Stomach (tissue), 9 donors: ENCODE measurements around the gene RNF220. TPM values are rescaled to one million over a fixed set of nuclear protein-coding genes. Genes with fewer than 3 reads are reported as not detected.

Experiments
- DNase-seq, 2 donors: peaks; one replicate each; pipeline versions ENCODE4 v3.0.0 to v3.0.0-alpha.2; 2013 to 2019
- H3K27ac ChIP-seq, 5 donors: fragments of 200-600 bp in 4 of 5; sonication (generic) in 4 of 5; one replicate each; pipeline ENCODE4 v1.5.1; 2013 to 2019; ENCODE audit warnings: mild to moderate bottlenecking in 1 of 5, moderate library complexity in 1 of 5
- H3K27me3 ChIP-seq, 3 donors: fragments of 200-600 bp; sonication (generic); one replicate each; pipeline ENCODE4 v1.5.1; 2017 to 2019; ENCODE audit warnings: mixed run types in 1 of 3
- H3K36me3 ChIP-seq, 4 donors: fragments of 200-600 bp; sonication (generic); 1 replicate in 3 of 4; 2 replicates in 1 of 4; pipeline ENCODE4 v1.5.1; 2016 to 2019
- H3K4me1 ChIP-seq, 4 donors: fragments of 200-600 bp; sonication (generic); one replicate each; pipeline ENCODE4 v1.5.1; 2016 to 2019
- H3K4me3 ChIP-seq, 4 donors: fragments of 200-600 bp; sonication (generic) in 3 of 4; one replicate each; pipeline ENCODE4 v1.5.1; 2016 to 2019; ENCODE audit warnings: mild to moderate bottlenecking in 1 of 4
- H3K9me3 ChIP-seq, 4 donors: fragments of 200-600 bp; sonication (generic); one replicate each; pipeline ENCODE4 v1.5.1; 2016 to 2019
- CTCF ChIP-seq, 7 experiments: fragments of 450-650 bp in 4 of 7; fragments of 200-600 bp in 3 of 7; sonication (generic) in 3 of 7; IDR thresholded peaks; one replicate each; pipeline ENCODE4 v1.5.1; 2016 to 2019; ENCODE audit warnings: antibody characterized with exemption in 7 of 7, control low read depth in 2 of 7, mild to moderate bottlenecking in 1 of 7
- EP300 ChIP-seq: sonication (generic); formaldehyde crosslinking; IDR thresholded peaks from one replicate; pipeline ENCODE4 v1.6.1; 2017; ENCODE audit warnings: antibody characterized with exemption
- POLR2A ChIP-seq, 4 donors: fragments of 450-650 bp; IDR thresholded peaks; one replicate each; pipeline ENCODE4 v1.6.1; 2016; ENCODE audit warnings: antibody characterized with exemption in 4 of 4, control low read depth in 2 of 4, mild to moderate bottlenecking in 1 of 4, moderate library complexity in 1 of 4
- POLR2AphosphoS5 ChIP-seq, 3 donors: sonication (generic); formaldehyde crosslinking; IDR thresholded peaks; one replicate each; pipeline ENCODE4 v1.6.1; 2016; ENCODE audit warnings: antibody characterized with exemption in 3 of 3
- WGBS, 5 donors: extraction: QIAGEN DNeasy Blood & Tissue Kit in 3 of 5; methylation state at CpG; one replicate each; pipeline versions ENCODE4 v1.1.5 to v1.1.7; 2013 to 2018; 5-methylcytosine and 5-hydroxymethylcytosine counted together
- intact Hi-C: fragments of 100-400 bp; cut with DNase I; formaldehyde crosslinking; loops from one replicate; pipeline ENCODE4 v1.15.1; 2023; ENCODE audit warnings: low total_unique reads
- polyA plus RNA-seq, 3 donors: library from polyadenylated mRNA; stranded (reverse); fragments of 200-250 nt; gene quantifications; one replicate each; pipeline ENCODE4 v1.2.3, GENCODE V29; 2013
- total RNA-seq, 5 donors: library from RNA; depleted of rRNA; stranded (reverse); fragments of >200 nt; gene quantifications; one replicate each; pipeline versions ENCODE4 v1.1.0 to v1.2.3, GENCODE V29; 2014 to 2016
- donor health status: healthy with polysubstance abuse.
- donor health status: Bipolar disorder and iron deficiency.
- donor health status: healthy.

Gene RNF220
- total and polyA plus RNA-seq, 8 donors = 21.0 to 207 (median 47.2) TPM

- peaks cover 0 to 24% (median 4%) of the 10 kb centered on the region in 3 donors for H3K27me3 ChIP-seq
- H3K4me3 ChIP-seq = no peak overlapping the region
- TF ChIP-seq POLR2A (IDR thresholded peaks at IDR 0.05) (no peak), CTCF (IDR thresholded peaks at IDR 0.05) (no peak), EP300 (no peak), POLR2AphosphoS5 (IDR thresholded peaks at IDR 0.05) (no peak)
- WGBS, 5 donors = 56 to 83% (median 67%) methylated on average over 11 of the region's 11 CpGs
- peaks cover 0 to 19% (median 7%) of the 10 kb centered on the region in 4 donors for H3K4me1 ChIP-seq
- intact Hi-C loops = no loop called here
- no peak overlapping the region for H3K27ac ChIP-seq
- DNase-seq = no peak
- H3K36me3 ChIP-seq = no peaks in the 10 kb centered on the region
- H3K9me3 ChIP-seq = no peaks in the 10 kb centered on the region
Measured at GRCh38 chr1:44484155-44484688, 79.2 kb downstream of the RNF220 start.

- peaks cover 0 to 19% (median 7%) of the 10 kb centered on the region in 4 donors for H3K4me1 ChIP-seq
- H3K27me3 ChIP-seq = peaks cover 0 to 21% (median 4%) of the 10 kb centered on the region in 3 donors
- peak in 1 of 2 donors; percentile 38 for DNase-seq
- 34 to 55% (median 50%) methylated on average over 13 of the region's 13 CpGs for WGBS, 5 donors
- peaks cover 0 to 2% (median 0%) of the 10 kb centered on the region in 4 donors for H3K9me3 ChIP-seq
- no peak overlapping the region for H3K4me3 ChIP-seq
- H3K27ac ChIP-seq = peak overlapping the region in 4 of 5 donors; percentile 8 to 73 (median 64)
- no peak for TF ChIP-seq EP300
- no peak for TF ChIP-seq POLR2A (IDR thresholded peaks at IDR 0.05)
- no peak for TF ChIP-seq POLR2AphosphoS5 (IDR thresholded peaks at IDR 0.05)
- TF ChIP-seq CTCF (IDR thresholded peaks at IDR 0.05) = no peak
- H3K36me3 ChIP-seq = no peaks in the 10 kb centered on the region
- intact Hi-C loops = no loop called here
Measured at GRCh38 chr1:44485229-44485933, 80.3 kb downstream of the RNF220 start.

DNA sequence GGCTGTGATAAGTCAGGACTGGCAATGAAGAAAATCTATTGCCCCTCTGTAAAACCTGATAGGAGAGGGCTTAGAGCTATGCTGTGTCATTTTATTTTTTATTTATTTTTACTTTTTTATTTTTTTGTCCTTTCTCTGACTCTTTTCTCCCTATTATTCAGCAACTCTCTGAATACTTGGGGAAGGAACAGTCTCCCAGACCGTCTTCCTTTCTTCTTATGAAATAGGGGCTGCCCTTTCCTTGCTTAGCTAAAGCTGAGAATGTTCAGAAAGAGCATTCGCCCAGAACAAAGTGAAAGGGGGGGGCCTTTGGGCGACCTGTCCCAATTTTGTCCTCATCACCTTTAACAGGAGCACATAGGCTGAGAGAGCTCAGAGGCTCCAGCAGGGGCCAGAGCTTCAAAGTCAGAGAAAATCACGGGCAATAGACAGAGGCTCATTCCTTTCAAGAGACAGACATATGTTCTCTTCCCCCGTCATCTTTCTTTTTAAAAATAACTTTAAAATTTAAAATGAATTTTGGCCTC, 80.9 kb downstream of the RNF220 start:
- intact Hi-C loops = no loop called here
- 50 to 62% (median 53%) methylated on average over 5 of the region's 5 CpGs for WGBS, 5 donors
- peaks cover 0 to 19% (median 7%) of the 10 kb centered on the region in 4 donors for H3K4me1 ChIP-seq
- no peak for DNase-seq
- TF ChIP-seq EP300 (no peak), POLR2AphosphoS5 (IDR thresholded peaks at IDR 0.05) (no peak), POLR2A (IDR thresholded peaks at IDR 0.05) (no peak), CTCF (IDR thresholded peaks at IDR 0.05) (no peak)
- no peak overlapping the region for H3K4me3 ChIP-seq
- H3K27ac ChIP-seq = peak overlapping the region in 4 of 5 donors; percentile 53 to 73 (median 64)
- no peaks in the 10 kb centered on the region for H3K36me3 ChIP-seq
- H3K9me3 ChIP-seq = peaks cover 0 to 7% (median 0%) of the 10 kb centered on the region in 4 donors
- peaks cover 0 to 21% (median 0%) of the 10 kb centered on the region in 3 donors for H3K27me3 ChIP-seq

DNA sequence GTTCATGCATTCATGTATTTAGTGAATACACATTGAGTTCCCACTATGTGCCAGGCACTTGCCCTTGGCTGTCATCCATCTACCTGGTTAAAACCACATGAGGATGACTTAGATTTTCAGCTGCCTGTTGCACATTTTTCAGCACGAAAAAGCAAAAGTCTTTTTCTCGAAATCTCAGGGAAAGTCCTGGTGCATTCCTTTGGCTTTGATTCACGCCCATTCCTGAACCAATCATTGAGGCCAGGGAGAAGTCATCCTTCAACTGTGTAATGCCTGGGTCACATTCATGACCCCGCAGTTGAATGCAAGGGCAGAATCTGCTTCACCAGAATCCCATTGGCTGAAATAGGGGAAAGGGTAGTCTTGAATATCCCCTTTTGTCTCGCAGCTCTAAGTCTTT, 84.4 kb downstream of the RNF220 start:
- intact Hi-C loops = no loop called here
- 73 to 88% (median 80%) methylated on average over 5 of the region's 5 CpGs for WGBS, 5 donors
- Histone ChIP-seq H3K4me3 (no peak overlapping the region), H3K27ac (no peak overlapping the region), H3K36me3 (no peaks in the 10 kb centered on the region), H3K4me1 (peaks cover 0 to 19% (median 7%) of the 10 kb centered on the region in 4 donors), H3K27me3 (peaks cover 0 to 20% (median 0%) of the 10 kb centered on the region in 3 donors), H3K9me3 (peaks cover 0 to 7% (median 0%) of the 10 kb centered on the region in 4 donors)
- DNase-seq = no peak
- TF ChIP-seq EP300 = no peak
- no peak for TF ChIP-seq POLR2A (IDR thresholded peaks at IDR 0.05)
- no peak for TF ChIP-seq POLR2AphosphoS5 (IDR thresholded peaks at IDR 0.05)
- no peak for TF ChIP-seq CTCF (IDR thresholded peaks at IDR 0.05)
